Fibroblast of skin of right biceps (primary cell): Measurements from ENCODE around the gene SOCS6.
"Not testable (repeated sequence)": the region's sequence is repeated elsewhere in the genome, so short reads cannot be mapped to it uniquely, and the experiment has no call there.

Source experiments
- DNase-seq: peaks from one replicate; pipeline ENCODE4 v3.0.0-alpha.2; 2013

The SOCS6 gene

DNA sequence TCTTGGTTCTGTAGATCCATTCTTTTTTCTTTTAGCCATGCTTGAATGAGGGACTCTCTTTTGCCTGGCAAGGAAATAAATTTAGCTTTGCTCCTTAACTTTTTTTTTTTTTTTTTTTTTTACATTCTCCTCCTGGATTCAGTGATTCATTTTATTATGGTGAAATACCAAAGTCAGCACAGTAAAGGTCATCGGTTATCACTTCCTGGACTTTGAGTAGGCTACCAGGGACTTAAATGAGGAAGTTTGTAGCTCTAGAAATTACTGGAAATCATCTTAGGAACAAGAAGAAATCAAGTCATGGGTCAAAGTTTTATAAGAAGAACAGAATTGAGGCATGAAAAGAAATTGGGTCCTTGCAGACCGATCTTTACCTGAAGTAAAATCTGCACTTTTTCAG lies 75.0 kb downstream of the SOCS6 start:
- DNase-seq: peak; percentile 59

DNA sequence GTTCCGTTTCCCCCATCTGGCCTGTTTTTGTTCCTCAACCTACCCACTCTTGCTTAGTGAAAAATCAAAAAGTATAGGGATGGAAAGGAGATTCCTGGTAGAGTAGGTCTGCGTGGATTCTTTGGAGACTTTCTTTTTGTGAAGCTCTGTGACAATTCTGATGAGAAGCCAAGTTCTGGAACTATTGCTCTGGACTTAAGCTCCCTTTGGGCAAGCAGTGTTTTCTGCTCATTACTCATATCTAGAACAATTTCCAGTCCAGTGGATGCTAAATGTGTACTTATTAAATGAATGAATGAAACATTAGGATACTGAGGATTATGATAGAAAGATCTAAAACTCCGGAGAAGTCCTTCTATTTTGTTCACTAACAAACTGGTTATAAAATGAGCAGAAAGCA lies 76.5 kb downstream of the SOCS6 start:
- no peak for DNase-seq

DNA sequence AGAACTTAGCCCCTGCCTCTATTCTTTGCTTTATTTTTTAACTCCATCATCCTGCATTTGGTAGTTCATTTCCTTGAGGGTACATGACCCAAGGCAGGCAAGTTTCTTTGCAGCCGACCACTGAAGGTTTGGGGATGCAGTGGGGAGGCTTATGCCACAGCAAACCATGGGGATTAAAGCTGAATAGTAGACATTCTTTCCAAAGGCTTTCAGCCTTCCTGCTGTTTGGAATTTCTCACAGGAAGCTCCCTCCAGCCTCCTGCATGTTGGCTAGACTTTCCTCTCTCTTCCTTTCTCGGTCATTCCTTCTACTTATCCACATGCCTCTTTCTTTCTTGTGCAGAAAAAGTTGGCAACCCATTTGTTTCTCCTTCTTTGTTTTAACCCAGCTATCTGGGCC lies 77.3 kb downstream of the SOCS6 start:
- DNase-seq: peak; percentile 63

DNA sequence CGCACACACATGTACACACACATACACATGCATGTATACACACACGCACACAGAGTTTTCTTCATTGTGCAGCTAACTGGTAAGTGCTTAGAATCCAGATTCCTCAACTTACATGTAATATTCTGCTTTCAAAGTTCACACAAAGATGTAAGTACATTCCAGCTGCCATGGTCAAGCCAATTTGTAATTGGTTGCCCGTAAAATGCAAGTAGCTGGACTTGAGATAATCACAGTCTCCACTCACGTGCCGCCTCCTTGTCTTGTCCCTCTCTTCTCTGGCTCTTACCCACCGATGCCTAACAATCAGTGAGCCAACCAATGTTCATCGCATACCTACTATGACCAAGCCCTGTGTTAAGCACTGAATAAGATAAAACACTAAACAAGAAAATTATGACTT lies 77.8 kb downstream of the SOCS6 start:
- no peak for DNase-seq

DNA sequence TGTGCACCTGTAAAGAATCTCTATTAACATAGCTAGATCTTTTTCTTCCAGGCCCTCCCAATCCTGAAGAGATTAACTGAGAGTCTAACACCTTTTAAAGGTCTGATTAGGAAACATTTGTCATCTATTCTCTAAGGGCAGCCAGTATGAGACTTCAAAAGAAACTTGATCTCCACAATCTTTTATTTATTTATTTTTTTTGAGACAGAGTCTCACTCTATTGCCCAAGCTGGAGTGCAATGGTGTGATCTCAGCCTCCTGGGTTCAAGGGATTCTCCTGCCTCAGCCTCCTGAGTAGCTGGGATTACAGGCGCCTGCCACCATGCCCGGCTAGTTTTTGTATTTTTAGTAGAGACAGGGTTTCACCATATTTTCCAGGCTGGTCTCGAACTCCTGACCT lies 78.5 kb downstream of the SOCS6 start:
- DNase-seq: not testable (repeated sequence)

DNA sequence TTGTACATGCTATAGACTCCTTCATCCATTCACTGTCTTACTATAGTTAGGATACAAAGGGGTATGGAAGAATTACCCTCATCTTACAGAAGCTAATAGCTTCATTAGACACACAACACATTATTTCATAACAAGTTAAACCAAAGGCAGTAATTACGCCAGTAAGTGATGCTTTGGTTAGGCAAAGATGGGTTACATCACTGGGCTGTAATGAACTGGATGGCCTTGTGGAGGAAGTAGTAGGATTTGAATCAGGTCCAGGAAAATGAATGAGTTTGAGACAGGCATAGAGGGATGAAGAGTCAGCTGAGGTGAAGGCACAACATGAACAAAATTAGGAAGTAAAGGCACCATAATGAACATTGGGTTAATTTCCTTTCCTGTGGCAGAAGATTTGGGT lies 80.1 kb downstream of the SOCS6 start:
- peak; percentile 40 for DNase-seq

DNA sequence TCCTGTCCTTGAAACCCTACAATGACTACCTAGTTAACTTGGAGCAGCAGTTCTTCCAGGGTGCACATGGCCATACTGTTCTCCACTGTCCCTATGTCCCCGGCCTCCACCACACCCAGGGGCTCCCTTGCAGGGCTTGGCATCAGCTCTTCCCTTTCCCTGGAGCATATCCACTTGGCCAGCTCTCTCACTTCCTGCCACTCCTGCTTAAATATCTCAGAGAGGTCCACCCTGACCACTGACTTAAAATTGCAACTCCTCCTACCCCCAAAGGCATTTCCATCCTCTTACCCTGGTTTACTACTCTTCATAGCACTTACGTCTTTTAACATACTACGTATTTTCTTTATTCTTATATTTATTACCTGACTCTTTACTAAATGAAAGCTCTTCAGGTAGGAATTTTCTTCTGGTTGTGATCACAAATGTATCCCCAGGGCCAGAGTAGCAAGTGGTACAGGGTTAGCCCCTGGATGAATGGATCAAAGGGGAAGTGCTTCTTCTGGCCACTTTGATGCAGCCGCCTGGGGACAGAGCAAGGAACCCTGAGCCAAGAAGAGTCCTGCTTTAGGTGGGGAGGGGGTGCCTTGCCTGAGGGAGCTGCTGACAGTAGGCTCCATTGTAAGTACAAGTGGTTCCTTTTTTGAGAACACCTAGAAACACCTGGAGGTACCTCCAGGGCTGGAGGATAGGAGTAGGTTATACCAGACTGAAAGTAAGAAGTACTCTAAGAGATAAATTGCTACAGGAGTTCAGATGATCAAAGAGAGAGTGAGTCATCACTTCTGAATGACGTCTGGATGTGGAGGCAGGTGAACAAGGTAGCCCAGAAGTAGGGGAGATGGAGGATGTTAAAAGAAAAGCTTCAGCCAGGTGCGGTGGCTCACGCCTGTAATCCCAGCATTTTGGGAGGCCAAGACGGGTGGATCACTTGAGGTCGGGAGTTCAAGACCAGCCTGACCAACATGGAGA lies 82.2 kb downstream of the SOCS6 start:
- no peak for DNase-seq

DNA sequence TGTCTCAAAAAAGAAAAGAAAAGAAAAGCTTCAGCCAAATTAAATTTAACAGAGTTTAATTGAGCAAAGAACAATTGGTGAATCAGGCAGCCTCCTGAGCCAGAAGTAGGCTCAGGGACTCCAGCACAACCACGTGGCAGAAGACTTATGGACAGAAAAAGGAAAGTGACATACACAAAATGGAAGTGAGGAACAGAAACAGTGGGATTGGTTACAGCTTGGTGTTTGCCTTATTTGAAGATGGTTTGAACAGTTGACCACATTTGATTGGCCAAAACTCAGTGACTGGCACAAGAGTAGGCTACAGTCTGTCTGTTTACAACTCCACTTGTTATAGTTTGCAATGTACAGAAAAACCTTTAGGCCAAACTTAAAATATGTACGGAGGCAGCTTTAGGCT lies 83.1 kb downstream of the SOCS6 start:
- DNase-seq: no peak

DNA sequence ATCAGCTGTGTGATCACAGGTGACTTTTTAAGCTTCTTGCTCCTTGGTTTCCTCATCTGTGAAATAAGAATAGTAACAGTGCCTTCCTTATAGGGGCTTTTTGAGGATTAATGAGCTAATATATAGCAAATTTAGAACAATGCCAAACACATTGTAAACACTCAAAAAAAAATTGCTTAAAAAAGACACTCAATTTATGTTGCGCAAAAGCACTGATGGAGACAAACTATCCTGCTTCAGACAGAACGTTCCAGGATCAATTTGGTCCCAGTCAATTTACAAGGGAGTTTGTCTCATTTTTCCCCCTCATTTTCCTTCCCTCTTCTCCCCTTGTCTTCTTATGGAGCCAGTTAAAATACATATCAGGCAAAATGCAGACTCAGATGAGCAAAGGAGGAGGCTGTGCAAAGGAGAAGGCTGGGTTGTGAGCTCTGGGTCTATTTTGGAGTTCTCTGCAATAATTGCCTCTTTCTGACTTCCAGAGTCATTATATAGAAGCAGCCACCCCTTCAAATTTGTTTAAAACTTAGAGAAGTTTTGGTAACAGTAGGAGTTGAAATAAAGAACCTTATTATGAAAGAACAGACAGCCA lies 83.7 kb downstream of the SOCS6 start:
- DNase-seq: no peak

DNA sequence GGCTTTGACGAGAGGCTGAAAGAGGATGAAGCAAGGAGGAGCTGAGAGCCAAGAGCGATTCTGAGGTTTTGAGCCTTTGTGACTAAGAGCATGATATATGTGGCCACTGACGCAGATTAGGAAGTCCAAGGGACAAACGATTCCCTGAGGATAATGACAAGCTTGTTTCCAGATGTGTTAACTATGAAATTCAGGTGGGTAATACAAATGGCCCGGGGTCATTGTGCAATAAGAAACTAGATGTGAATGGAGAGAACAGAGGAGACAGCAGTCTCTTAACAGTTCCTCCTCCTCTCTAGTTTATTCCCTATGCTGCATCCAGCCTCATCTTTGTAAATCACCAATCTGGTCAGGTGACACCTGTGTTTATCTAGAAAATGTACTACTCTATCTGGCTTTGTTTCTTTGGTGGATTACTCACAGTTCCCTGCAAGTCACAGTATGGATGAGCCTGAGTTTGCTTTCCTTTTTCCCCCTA lies 84.2 kb downstream of the SOCS6 start:
- DNase-seq: peak; percentile 94

DNA sequence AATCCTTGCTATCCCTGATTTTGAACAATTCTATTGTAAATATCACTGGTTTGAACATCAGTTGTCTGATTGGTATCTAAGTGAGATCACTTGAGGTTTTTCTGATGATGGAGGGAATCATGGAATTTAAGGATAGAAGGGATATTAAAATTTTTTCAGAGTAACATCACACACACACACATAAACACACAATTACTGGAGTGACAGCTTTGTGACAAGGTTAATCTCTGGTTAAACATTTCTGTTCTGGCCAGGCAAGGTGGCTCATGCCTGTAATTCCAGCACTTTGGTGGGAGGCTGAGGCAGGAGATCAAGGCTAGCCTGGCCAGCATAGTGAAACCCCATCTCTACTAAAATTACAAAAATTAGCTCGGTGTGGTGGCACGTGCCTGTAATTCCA lies 85.3 kb downstream of the SOCS6 start:
- DNase-seq: peak; percentile 70

DNA sequence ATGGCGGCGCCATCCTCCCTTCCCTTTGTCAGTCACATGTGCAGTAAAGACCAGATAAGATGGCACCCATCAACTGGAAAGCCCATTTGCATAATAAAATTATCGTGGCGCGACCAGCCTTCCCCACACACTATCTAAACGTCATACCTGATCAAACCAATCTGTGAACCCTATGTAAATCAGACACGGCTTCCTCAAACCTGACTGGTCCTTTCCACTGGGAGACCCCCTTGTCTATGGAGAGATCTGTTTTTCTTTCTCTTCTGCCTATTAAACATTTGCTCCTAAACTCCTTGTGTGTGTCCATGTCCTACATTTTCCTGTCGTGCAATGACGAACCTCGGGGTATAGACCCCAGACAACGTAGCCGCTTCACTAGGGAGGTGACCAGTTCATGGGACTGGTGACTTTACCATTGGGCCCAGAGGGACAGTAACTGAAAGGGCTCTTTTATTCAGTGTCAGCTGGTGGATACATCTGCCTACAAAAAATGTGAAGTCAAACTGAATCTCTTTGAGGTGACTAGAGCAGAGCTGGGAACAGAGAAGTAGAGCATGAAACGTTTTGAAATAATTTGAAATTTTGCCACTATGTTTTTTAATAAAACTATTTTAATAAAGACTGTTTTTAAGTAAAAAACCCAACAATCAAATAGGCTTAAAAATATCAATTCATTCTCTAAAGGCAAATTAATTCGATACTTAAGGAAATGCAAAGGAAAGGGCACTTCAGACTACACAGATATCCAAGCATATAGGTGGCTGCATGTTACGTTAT lies 87.5 kb downstream of the SOCS6 start:
- DNase-seq: no peak

DNA sequence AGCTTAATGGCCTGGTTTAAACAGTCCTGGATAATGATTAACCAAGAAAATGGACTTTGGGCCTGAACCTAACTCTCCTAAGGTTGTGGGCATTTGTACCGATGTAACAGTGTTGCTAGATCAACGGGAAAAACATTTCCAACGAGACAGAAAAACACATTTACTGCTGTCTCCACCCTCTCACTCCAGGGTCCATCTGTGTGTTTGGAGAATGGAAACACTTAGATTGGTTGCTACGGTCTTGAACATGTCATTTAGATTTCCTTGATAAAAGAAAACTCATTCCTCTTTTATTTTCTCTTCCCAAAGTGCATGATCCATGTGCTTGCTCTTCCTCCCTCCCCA lies 88.0 kb downstream of the SOCS6 start:
- DNase-seq: no peak

DNA sequence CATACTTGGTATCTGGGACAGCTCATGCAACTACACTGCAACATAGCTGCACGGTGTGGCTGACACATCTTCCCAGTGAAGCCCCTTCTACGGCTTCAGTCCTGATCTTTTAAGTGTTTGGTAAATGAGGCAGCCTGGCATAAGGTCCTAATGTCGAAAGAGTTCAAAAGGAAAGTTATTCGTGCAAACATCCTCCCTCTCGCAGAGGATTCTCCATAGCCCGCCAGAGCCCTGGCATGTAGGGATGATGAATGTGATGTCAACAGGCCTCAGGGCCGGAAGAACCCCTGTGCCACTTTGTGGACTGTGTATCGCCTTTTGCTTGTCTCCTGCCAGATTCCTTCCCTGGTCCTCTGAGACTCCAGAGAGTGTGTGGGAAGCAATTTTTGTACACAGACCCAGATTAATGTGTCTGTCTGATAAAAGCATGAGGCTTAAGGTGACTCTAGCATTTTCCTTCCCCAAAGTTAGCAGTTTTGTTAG lies 88.5 kb downstream of the SOCS6 start:
- no peak for DNase-seq

DNA sequence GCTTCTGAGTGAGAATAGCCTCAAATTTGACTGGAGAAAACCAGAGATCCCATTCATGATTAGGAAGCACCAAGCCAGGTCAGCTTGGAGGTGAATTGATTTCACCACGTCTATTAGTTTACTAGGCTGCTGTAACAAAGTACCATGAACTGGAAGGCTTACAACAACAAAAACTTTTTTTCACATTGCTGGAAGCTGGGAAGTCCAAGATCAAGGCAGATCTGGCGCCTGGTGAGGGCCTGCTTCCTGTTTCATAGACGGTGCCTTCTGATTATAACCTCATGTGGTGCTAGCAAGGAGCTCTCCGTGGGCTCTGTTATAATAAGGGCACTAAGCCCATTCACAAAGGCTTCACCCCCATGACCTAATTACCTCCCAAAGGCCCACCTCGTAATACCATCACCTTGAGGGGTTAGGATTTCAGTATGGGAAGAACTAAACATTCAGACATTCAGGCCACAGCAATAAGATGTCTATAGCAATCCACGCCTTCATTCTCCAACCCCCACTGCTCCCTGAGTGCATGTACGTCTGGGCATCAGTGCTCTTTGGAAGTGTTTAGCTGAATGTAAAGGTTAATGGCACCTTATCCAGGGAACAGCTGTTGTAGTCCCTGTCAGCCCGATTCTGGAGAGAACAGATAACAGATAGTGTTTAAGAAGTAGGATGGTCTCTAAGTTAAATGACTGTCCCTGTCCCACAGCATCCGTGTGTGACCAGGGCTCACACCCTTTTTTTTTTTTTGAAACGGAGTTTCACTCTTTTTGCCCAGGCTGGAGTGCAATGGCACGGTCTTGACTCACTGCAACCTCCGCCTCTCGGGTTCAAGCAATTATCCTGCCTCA lies 89.2 kb downstream of the SOCS6 start:
- no peak for DNase-seq
